GM19351 (cell line): ENCODE measurements around the gene TFEB.

ENCODE experiments used
- ATAC-seq: cut with Tn5 transposase; IDR thresholded peaks from one replicate; pipeline ENCODE4 v1.9.1; 2021; ENCODE audit warnings: mild to moderate bottlenecking, moderate library complexity; ENCODE audit not compliant: unreplicated experiment

Gene TFEB

GRCh38 chr6:41677124-41677921 lies 58.1 kb downstream of the TFEB start:
- ATAC-seq = no peak

- ATAC-seq = no peak
Measured at GRCh38 chr6:41676431-41676830, 59.0 kb downstream of the TFEB start.

- ATAC-seq = no peak
Measured at GRCh38 chr6:41675992-41676391, 59.4 kb downstream of the TFEB start.

GRCh38 chr6:41675176-41675775 lies 60.1 kb downstream of the TFEB start:
- no peak for ATAC-seq

GRCh38 chr6:41674231-41675000 lies 61.0 kb downstream of the TFEB start:
- no peak for ATAC-seq

GRCh38 chr6:41673704-41674000 lies 61.8 kb downstream of the TFEB start:
- ATAC-seq = no peak

- ATAC-seq = no peak
Measured at GRCh38 chr6:41672816-41673703, 62.3 kb downstream of the TFEB start.

GRCh38 chr6:41672016-41672415 lies 63.4 kb downstream of the TFEB start:
- ATAC-seq = no peak

GRCh38 chr6:41671376-41671775 lies 64.0 kb downstream of the TFEB start:
- ATAC-seq = no peak

- no peak for ATAC-seq
Measured at GRCh38 chr6:41670703-41671360, 64.6 kb downstream of the TFEB start.

GRCh38 chr6:41668968-41669367 lies 66.4 kb downstream of the TFEB start:
- no peak for ATAC-seq

GRCh38 chr6:41667195-41667594 lies 68.2 kb downstream of the TFEB start:
- no peak for ATAC-seq

GRCh38 chr6:41664271-41664670 lies 71.1 kb downstream of the TFEB start:
- no peak for ATAC-seq

- ATAC-seq = no peak
Measured at GRCh38 chr6:41663568-41663967, 71.8 kb downstream of the TFEB start.

GRCh38 chr6:41659935-41660334 lies 75.5 kb downstream of the TFEB start:
- ATAC-seq = no peak

- ATAC-seq = no peak
Measured at GRCh38 chr6:41658636-41659035, 76.8 kb downstream of the TFEB start.

- no peak for ATAC-seq
Measured at GRCh38 chr6:41657131-41658094, 78.0 kb downstream of the TFEB start.

GRCh38 chr6:41656002-41656691 lies 79.3 kb downstream of the TFEB start:
- ATAC-seq = no peak

GRCh38 chr6:41655646-41656001 lies 79.8 kb downstream of the TFEB start:
- ATAC-seq = no peak
